GM12892 (cell line): ENCODE measurements around the gene MEIOB.

Experiments used
- DNase-seq: peaks from one replicate; pipeline ENCODE4 v3.0.0; 2011; ENCODE audit not compliant: insufficient read length
- FAIRE-seq: peaks from 2 replicates; lab custom pipeline; 2011; peaks lifted over from hg19 to GRCh38; lab: Jason Lieb, UNC
- POLR2A ChIP-seq: IDR thresholded peaks from 2 replicates; pipeline ENCODE4 v1.6.1; 2011; ENCODE audit warnings: low read depth, low read length, control low read depth
- POLR2AphosphoS5 ChIP-seq: IDR thresholded peaks from 2 replicates; pipeline ENCODE4 v1.6.1; 2011; ENCODE audit warnings: low read depth, low read length, control low read depth
- TAF1 ChIP-seq: IDR thresholded peaks from 2 replicates; pipeline ENCODE4 v1.6.1; 2011; ENCODE audit warnings: low read depth, mild to moderate bottlenecking, control low read depth, low read length, borderline replicate concordance

MEIOB gene

DNA sequence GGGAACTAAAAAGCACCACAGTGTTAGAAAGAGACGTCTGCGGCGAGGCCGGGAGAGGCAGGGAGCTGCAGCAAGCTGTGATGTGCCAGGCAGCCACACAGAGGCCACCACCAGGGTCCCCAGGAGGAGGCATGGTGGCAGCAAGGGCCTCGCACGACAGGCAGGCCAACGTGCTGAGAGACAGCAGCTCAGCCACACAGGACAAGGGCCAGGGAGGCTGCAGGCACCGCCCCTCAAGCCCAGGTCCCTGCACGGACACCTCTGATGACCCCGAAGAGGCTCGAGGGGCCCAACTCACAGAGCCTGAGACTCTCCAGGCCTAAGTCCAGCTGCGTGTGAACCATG is 51.0 kb downstream of the MEIOB start:
- DNase-seq (no peak), FAIRE-seq (no peak)
- TF ChIP-seq POLR2AphosphoS5 (no peak), TAF1 (no peak), POLR2A (no peak)

DNA sequence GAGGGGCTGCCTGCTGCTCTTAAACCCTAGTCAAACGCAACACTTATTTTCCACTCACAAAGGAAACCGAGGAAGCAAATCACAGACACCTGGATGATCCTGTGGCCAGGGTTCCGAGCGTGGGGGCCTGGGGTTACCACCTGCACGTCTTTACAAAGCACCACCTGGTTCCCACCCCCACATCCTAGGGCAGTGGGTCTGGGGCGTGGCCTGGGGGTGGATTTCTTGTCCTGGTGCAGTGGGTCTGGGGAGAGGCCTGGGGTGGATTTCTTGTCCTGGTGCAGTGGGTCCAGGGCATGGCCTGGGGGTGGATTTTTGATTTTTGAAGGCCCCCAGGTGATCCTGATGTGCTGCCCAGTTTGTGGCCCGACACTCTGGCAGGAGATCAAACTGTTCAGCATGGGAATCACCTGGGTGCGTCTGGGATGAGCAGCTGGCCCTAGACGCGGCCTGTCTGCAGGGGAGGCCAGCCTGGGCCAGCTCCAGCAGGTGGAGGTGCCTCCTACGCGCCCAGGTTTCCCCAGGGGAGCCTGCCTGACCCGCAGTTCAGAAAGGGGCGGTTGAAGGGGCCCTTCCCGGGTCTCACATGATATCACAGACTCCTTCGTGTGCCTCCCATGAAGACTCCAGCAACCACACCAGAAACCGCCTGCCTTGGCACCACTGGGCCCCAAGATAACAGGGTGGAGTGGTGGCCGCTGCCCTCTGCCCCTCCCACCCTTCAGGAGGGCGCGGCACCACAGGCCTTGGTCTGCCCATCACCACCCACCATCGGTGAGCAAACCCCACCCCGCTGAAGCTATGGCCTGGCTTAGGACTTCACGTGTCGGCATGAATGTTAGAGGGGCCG is 51.6 kb downstream of the MEIOB start:
- no peak for TF ChIP-seq POLR2A
- TF ChIP-seq TAF1 = no peak
- TF ChIP-seq POLR2AphosphoS5 = no peak
- FAIRE-seq = no peak
- no peak for DNase-seq

DNA sequence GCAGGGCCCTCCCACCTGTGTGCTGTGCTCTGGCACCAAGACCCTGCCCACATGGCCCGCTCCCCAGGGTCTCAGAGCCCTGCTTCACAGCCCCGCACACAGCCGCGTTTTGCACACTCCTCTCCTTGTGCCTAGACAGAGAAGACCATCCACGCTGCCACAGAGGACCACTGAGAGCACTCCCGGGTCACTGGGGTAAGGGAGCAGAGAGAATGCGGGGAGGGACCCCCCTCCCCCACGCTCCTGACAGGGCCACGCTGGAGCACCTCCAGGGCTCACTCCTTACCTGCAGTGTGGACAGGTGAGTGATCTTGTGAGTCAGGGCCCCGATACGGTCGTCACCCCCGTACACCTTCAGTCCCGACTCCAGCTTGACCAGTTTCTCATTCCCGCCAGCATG is 52.4 kb downstream of the MEIOB start:
- no peak for DNase-seq
- FAIRE-seq = no peak
- TF ChIP-seq POLR2A = no peak
- TF ChIP-seq POLR2AphosphoS5 = no peak
- no peak for TF ChIP-seq TAF1

DNA sequence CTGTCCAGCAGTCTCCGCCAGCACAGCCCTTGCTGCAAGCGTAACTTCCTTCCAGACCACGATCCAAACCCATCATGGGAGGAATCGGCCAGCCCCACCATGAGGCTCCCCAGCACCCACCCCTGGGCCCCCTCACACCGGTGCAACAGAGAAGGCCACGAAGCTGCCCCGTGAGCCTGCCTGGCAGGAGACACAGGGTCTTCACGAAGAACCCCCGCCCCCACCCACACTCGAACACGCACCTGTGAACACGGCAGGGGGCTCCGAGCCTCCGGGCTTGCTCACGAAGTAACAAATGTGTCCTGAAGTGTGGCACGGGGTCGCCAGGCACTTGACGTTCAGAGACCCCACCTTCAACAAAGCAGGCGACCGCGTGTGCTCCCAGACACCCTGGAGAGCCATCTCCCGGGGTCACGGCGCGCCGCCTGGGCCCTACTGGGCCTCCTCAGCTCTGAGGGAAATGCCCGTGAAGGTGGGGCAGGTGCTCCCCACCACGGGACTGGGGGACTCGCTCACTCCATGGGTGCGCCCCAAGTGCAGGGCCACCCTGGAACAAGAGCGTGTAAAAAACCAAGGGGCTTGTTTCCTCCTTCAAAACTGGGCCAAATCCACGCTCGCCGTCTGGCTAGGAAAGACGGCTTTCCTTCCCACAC is 53.0 kb downstream of the MEIOB start:
- DNase-seq (no peak), FAIRE-seq (no peak)
- TF ChIP-seq POLR2A (no peak), TAF1 (no peak)

DNA sequence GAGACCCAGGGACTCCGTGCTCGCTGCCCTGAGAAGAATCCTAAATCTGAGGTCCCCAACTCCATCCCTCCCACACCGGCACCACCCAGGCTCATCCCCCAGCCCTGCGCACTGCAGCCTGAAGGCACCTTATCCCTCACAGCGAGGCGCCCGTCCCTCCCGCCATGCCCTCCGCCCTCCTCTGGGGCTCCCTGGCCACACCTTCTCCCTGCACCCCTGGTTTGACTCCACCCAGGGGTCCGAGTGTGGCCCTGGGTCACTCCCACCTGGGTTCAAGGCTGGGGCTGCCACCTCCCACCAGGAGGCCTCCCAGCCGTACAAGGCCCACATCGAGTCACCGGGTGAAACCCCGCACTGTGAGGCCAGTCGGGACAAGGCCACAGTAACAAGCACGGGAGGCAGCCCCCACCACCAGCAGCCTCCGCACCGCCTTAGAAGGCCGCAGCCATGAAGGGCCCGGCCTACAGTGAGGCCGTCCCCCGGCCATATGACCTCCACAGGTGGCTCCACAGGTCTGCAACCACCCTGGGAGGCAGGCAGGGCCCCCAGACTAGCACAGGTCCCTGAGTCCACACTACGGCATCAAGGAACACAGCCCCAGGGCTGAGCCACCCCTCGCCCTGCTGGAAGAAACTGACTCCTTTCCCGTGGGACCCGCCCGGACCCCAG is 53.6 kb downstream of the MEIOB start:
- TF ChIP-seq TAF1 (no peak), POLR2AphosphoS5 (no peak), POLR2A (no peak)
- FAIRE-seq (no peak), DNase-seq (no peak)

DNA sequence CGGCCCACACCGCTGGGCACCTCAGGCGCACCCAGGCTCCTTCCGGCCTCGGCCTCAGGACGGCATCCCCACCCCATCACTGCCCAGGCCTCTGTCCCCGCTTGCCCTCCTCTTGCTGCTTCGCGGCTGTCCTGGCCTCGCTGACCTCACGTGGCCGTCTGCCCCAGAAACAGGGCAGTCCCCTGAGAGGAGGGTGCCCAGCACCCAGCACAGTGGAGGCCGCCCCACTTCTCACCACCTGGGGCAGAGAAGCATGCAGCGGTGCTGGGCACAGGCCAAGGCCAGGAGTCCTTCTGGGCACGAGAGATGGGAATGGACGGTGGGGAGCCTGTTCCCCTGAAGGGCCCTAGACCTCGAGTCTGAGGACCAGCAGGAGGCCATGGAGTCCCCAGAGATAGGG is 54.2 kb downstream of the MEIOB start:
- FAIRE-seq = no peak
- DNase-seq = no peak
- TF ChIP-seq POLR2A (no peak), TAF1 (no peak), POLR2AphosphoS5 (no peak)

DNA sequence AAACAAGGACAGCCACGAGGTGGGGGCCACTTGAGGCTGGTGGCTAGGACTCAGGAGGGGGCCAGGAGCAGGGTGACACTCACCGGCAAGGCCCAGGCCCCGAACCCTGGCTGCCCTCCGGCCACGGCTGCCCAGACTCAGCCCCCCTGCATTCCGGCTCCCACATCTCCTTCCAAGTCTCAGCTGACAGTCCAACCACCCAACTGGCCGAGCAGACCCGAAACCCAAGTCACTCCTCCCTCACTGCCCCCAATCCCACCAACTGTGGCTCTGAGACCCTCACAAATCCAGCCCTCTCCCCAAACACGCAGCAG is 54.7 kb downstream of the MEIOB start:
- DNase-seq = no peak
- FAIRE-seq = no peak
- TF ChIP-seq TAF1 (no peak), POLR2AphosphoS5 (no peak), POLR2A (no peak)

DNA sequence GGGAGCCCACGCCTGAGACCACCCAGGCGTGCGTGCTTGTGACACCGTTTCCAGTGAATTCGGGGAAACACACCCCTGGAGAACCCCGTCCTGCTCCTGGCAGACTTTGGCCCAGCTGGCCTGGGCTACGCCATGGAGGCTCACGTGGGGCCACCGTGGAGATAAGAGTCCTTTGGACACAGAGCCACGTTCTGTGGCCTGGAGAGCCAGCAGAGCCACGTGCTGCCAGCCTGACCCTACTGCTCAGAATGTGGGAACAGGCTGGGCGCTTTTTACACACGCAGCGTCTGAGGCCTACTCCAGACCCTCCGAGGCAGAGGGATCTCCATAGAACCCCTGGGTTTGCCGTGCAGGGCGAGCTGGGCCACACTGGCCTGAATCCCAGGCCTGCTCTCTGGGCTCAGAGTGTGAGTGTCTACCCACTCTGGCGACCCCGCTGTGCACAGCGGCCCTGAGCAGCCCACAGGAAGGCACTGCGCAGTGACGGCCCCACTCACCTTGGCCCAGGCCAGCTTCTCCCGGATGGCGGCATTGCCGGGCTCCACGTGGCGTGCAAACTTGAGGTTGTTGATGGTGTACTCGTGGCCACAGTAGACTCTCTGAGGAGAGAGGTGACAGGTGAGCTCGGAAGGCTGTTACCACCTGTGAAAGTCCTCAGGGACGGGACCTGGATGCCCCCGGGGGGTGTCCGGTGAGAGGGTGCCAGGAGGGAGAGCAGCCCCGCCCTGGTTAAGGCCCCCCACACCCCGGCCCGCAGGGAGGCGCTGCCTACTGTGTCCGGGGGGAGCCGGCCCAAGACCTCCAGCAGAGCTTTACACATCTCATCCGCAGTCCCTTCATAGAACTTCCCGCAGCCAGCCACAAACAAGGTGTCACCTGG is 55.3 kb downstream of the MEIOB start:
- FAIRE-seq (no peak), DNase-seq (no peak)
- TF ChIP-seq POLR2AphosphoS5 = no peak
- no peak for TF ChIP-seq POLR2A
- TF ChIP-seq TAF1 = no peak

DNA sequence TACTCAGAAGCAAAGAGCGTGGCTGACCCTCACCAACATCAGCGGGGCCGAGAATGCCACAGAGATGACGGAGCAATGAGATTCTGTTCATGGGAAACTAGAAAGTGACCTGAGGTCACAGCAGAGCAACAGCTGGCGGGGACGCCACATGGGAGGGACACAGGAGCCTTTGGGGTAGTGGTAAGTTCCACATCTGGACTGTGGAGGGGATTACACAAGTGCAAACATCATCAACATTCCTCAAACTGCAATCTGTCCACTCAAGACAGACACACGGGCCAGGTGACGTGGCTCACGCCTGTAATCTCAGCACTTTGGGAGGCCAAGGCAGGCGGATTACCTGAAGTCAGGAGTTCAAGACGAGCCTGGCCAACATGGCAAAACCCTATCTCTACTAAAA is 56.5 kb downstream of the MEIOB start:
- DNase-seq (no peak), FAIRE-seq (no peak)
- no peak for TF ChIP-seq TAF1

DNA sequence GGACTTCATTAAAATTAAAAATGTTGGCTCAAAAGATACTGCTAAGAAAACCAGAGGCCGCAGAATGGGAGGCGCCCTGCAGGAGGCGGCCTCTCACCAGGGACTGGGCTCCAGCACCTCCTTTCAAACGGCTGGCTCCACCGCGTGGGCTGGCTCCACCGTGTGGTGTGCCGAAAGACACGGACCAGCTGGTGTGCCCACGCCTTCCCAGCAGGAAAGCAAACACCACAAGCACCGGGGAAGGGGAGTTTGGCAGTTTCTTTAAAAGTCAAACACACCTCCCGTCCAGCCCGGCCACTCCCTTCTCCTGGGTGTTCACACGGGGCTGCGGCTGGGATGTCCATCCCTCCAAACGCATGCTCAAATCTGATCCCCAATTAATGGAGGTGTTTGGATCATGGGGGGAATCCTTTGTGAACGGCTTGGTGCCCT is 59.2 kb downstream of the MEIOB start:
- FAIRE-seq (no peak), DNase-seq (no peak)
- TF ChIP-seq POLR2AphosphoS5 (no peak), TAF1 (no peak), POLR2A (no peak)

DNA sequence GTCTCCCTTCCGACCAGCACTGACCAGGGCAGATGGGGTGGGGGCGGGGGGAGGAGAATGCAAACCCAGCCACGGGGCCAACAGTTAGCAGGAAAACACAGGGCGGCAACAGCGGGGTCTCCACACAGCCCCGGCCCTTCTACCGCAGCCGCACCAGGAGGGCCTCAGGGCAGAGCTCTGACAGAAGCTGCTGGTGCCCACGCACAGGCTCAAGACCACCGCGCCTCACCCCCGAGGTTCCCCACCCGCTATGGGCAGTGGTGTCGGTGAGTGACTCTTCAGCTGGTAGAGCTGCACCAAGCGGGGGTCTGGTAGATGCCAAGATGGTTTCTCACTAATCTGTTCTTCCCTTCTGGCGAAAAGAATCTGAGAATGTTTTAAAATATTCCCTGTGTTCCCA is 61.4 kb downstream of the MEIOB start:
- FAIRE-seq = no peak
- TF ChIP-seq POLR2AphosphoS5 (no peak), POLR2A (no peak), TAF1 (no peak)
- DNase-seq = no peak
